Measurements from ENCODE around the gene PDCD7. TPM values are rescaled to one million over a fixed set of nuclear protein-coding genes. Genes with fewer than 3 reads are reported as not detected.
A peak's percentile ranks its signal among the peaks of the same experiment; 100 is the strongest.

PDCD7 gene
- total and polyA plus RNA-seq, 2 of the 13 experiments (the other 11 are each of a cell fraction or from before 2014, with no cell fraction given): 10.1 to 14.7 TPM

DNA sequence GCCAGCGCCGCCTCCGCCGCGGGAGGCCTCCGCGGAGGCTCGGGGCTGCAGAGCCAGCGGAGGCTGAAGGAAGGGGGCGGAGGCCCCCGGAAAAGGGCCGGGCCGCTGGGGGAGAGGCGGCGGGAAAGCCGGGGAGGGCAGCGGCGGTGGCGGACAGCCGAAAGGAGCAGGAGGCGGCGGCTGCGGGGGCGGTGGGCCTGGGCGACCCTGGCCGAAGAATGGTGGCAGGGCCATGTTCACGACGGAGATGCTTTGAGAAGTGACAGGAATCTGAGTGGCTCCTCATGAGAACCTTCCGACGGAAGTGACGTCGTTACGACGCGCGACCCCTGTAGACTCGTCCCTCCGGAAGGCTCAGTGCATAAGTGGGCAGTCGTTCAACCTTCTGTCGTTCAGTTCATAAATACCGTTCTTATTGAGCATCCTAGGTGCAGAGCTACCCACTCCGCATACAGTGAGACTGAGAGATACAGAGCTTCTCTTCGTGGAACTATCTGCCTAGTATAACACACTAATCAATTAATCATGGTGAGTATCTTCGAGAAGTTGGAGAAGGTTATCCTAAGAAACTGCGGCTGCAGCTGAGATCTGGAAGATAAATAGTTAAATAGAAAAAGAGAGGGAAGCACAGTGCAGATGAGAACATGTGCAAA is at the start of gene PDCD7 (continued):
- TF ChIP-seq, protein P1, sequence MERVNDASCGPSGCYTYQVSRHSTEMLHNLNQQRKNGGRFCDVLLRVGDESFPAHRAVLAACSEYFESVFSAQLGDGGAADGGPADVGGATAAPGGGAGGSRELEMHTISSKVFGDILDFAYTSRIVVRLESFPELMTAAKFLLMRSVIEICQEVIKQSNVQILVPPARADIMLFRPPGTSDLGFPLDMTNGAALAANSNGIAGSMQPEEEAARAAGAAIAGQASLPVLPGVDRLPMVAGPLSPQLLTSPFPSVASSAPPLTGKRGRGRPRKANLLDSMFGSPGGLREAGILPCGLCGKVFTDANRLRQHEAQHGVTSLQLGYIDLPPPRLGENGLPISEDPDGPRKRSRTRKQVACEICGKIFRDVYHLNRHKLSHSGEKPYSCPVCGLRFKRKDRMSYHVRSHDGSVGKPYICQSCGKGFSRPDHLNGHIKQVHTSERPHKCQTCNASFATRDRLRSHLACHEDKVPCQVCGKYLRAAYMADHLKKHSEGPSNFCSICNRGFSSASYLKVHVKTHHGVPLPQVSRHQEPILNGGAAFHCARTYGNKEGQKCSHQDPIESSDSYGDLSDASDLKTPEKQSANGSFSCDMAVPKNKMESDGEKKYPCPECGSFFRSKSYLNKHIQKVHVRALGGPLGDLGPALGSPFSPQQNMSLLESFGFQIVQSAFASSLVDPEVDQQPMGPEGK (CRISPR knock-in tag; IDR thresholded peaks at IDR 0.05): peak; percentile 45; the same call in 1 of the 2 replicates
- no peak for TF ChIP-seq ZNF703 (CRISPR knock-in tag; IDR thresholded peaks at IDR 0.05; ENCODE audit: borderline replicate concordance)
- no peak for TF ChIP-seq ZSCAN12 (CRISPR knock-in tag; IDR thresholded peaks at IDR 0.05)
- TF ChIP-seq, protein P2, sequence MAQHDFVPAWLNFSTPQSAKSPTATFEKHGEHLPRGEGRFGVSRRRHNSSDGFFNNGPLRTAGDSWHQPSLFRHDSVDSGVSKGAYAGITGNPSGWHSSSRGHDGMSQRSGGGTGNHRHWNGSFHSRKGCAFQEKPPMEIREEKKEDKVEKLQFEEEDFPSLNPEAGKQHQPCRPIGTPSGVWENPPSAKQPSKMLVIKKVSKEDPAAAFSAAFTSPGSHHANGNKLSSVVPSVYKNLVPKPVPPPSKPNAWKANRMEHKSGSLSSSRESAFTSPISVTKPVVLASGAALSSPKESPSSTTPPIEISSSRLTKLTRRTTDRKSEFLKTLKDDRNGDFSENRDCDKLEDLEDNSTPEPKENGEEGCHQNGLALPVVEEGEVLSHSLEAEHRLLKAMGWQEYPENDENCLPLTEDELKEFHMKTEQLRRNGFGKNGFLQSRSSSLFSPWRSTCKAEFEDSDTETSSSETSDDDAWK (CRISPR knock-in tag; IDR thresholded peaks at IDR 0.05): no peak
- TF ChIP-seq KMT2B (CRISPR knock-in tag; IDR thresholded peaks at IDR 0.05): peak; percentile 87
- TF ChIP-seq SIX4 (CRISPR knock-in tag; IDR thresholded peaks at IDR 0.05): peak; percentile 59; the same call in 1 of the 2 replicates
- TF ChIP-seq ATF1 (CRISPR knock-in tag; IDR thresholded peaks at IDR 0.05): peak; percentile 96
- no peak for TF ChIP-seq SETDB1 (CRISPR knock-in tag; IDR thresholded peaks at IDR 0.05; ENCODE audit: borderline replicate concordance)
- TF ChIP-seq, protein P3, sequence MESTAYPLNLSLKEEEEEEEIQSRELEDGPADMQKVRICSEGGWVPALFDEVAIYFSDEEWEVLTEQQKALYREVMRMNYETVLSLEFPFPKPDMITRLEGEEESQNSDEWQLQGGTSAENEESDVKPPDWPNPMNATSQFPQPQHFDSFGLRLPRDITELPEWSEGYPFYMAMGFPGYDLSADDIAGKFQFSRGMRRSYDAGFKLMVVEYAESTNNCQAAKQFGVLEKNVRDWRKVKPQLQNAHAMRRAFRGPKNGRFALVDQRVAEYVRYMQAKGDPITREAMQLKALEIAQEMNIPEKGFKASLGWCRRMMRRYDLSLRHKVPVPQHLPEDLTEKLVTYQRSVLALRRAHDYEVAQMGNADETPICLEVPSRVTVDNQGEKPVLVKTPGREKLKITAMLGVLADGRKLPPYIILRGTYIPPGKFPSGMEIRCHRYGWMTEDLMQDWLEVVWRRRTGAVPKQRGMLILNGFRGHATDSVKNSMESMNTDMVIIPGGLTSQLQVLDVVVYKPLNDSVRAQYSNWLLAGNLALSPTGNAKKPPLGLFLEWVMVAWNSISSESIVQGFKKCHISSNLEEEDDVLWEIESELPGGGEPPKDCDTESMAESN (CRISPR knock-in tag; conservative IDR thresholded peaks at IDR 0.05): no peak
- TF ChIP-seq, protein P4, sequence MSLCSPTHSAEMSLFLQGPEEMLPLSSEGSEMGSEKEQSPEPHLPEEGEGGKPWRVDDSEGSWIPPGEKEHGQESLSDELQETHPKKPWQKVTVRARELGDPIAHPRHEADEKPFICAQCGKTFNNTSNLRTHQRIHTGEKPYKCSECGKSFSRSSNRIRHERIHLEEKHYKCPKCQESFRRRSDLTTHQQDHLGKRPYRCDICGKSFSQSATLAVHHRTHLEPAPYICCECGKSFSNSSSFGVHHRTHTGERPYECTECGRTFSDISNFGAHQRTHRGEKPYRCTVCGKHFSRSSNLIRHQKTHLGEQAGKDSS (CRISPR knock-in tag; IDR thresholded peaks at IDR 0.05; ENCODE audit: borderline replicate concordance, low read depth): no peak; the same call in 1 of the 2 replicates
- TF ChIP-seq, protein P5, sequence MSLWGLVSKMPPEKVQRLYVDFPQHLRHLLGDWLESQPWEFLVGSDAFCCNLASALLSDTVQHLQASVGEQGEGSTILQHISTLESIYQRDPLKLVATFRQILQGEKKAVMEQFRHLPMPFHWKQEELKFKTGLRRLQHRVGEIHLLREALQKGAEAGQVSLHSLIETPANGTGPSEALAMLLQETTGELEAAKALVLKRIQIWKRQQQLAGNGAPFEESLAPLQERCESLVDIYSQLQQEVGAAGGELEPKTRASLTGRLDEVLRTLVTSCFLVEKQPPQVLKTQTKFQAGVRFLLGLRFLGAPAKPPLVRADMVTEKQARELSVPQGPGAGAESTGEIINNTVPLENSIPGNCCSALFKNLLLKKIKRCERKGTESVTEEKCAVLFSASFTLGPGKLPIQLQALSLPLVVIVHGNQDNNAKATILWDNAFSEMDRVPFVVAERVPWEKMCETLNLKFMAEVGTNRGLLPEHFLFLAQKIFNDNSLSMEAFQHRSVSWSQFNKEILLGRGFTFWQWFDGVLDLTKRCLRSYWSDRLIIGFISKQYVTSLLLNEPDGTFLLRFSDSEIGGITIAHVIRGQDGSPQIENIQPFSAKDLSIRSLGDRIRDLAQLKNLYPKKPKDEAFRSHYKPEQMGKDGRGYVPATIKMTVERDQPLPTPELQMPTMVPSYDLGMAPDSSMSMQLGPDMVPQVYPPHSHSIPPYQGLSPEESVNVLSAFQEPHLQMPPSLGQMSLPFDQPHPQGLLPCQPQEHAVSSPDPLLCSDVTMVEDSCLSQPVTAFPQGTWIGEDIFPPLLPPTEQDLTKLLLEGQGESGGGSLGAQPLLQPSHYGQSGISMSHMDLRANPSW (CRISPR knock-in tag; IDR thresholded peaks at IDR 0.05; ENCODE audit: borderline replicate concordance): no peak
- TF ChIP-seq, protein P6, sequence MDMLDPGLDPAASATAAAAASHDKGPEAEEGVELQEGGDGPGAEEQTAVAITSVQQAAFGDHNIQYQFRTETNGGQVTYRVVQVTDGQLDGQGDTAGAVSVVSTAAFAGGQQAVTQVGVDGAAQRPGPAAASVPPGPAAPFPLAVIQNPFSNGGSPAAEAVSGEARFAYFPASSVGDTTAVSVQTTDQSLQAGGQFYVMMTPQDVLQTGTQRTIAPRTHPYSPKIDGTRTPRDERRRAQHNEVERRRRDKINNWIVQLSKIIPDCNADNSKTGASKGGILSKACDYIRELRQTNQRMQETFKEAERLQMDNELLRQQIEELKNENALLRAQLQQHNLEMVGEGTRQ (IDR thresholded peaks at IDR 0.05; ENCODE audit: low read depth, low read length): no peak
- TF ChIP-seq, protein P6 (CRISPR knock-in tag; IDR thresholded peaks at IDR 0.05; ENCODE audit: borderline replicate concordance): no peak
- peak; percentile 59; the same call in 1 of the 2 replicates for TF ChIP-seq CCDC6 (CRISPR knock-in tag; IDR thresholded peaks at IDR 0.05)
- TF ChIP-seq SRSF9 (IDR thresholded peaks at IDR 0.05; ENCODE audit: borderline replicate concordance, insufficient read depth, low read depth, low read length, poor library complexity, severe bottlenecking): no peak
- peak; percentile 52; the same call in 1 of the 2 replicates for TF ChIP-seq ZSCAN9 (CRISPR knock-in tag; IDR thresholded peaks at IDR 0.05; ENCODE audit: borderline replicate concordance)

Measured in HepG2 (cell line).